ENCODE results near the gene TSPAN5.
"Not testable (repeated sequence)": the region's sequence is repeated elsewhere in the genome, so short reads cannot be mapped to it uniquely, and the experiment has no call there.

The TSPAN5 gene

DNA sequence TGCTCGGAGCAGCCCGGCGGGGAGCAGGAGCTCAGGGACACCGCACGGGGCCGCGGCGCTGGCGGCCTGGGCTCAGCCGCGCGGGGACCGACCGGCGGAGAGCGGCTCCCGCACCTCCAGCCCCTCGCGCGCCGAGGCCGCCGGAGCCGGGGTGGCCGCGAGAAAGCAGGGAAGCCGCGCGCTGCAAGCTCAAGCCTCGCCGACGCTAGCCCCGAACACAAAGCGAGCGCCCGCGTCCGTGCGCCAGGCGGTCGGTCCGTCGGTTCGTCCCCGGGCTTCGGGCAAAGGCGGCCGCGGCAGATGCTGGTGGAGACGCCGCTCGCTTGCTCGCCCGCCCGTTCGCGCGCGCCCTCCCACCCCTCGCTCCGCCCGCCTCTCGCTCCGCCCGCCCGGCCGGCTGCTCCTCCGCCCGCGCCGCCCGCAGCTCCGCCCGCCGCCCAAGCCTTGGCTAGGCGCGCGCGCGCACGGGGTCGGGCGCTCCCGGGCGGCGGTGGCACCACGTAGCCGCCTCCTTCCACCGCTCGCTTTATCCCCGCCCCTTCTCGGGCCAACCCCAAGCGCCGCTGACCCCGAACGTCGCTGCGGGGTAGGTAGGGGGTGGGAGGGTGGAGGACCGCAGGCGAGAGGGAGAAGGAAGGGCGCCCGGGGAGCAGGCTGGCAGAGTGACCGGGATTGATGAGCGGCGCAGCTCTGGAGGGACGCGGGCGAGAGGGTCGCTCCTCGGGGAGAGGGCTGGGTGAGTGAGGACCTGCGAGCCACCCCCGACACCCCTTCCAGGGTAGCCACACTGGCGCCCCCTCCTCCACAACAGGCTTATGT is at the start of gene TSPAN5:
Gene TSPAN5, minus strand, starts transcription at position 325 of the 819 bp plus-strand sequence.
- DNase-seq = peak; percentile 86

DNA sequence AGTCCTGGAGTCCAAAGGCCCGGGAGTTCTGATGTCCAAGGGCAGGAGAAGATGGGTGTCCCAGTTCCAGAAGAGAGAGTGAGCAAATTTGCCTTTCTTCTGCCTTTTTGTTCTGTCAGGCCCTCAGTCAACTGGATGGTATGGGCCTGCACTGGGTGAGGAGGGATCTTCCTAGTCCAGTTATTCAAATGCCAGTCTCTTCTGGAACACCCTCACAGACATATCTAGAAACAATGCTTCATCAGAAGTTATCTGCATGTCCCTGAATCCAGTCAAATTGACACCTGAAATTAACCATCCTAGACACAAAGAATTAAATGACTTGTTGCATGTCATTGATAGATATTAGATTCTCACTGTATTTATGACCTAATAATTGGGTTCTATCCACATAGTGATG is 48.5 kb upstream of the TSPAN5 start:
- no peak for DNase-seq

DNA sequence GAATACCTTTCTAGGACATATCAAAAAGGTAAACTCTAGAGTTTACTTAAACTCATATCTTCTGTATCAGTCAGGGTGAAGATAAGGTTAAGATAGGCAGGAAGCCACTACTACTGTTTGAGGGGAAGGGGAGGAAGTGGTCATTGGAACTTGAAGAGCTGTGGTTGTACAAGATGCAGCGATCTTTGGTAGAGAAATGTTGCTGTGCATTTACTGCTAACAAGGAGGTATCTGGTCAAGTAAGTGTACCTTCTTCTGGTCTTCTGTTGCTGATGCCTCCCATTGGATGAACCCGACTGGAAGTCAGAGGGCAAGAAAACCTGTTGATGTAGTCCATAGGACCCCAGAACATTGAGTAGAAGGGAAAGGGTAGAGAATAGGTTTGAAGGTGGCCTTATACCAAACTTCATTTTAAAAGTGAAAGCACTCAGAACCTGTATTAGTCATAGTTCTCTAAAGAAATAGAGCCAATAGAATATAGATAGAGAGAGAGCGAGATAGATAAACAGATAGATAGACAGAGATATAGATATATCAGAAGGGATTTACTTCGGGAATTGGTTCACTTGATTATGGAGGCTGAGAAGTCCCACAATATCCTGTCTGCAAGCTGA is 47.9 kb upstream of the TSPAN5 start:
- no peak for DNase-seq

DNA sequence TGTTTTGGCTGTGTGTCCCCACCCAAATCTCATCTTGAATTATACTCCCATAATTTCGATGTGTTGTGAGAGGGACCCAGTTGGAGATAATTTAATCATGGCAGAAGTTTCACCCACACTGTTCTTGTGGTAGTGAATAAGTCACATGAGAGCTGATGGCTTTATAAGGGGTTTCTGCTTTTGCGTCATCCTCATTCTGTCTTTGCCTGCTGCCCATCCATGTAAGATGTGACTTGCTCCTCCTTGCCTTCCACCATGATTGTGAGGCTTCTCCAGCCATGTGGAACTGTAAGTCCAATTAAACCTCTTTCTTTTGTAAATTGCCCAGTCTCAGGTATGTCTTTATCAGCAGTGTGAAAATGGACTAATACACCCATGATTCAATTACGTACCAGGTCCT is 47.2 kb upstream of the TSPAN5 start:
- DNase-seq = not testable (repeated sequence)

DNA sequence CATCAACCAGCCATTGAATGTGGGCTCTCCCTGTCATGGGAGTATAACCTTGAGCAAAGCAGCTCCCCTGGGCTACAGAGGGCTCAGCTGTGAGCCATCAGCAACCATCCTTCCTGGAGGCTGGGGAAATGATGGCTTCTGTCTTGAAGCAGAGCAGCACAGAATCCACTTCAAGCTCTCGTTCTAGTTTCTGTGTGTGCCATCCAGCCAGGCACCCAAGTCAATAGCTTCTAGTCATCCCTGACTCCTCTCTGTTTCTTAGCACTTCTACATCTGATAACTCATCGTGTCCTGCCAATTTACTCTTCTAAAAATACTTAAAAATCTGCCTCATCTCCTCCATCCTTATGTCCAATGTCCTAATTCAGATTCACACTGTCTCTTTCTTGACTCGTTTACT is 42.2 kb upstream of the TSPAN5 start:
- DNase-seq = no peak

DNA sequence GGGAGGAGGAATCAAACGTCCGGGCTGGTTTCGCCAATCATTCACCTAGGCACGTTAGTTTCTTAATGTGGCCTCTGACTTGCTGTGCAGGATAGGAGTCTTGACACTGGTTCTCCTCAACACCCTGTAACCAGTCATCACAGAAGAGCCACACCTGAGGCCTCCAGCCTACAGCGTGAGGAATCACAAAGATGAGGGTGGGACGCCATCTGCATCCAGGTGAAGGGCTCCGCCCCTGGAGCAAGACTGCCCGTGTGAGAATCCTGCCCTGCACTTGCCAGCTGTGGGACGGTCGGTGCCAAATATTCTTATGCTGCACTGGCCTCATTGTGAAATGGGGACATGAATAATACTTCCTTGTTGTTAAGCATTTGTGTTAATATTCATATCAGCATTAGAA is 35.7 kb upstream of the TSPAN5 start:
- DNase-seq = no peak

DNA sequence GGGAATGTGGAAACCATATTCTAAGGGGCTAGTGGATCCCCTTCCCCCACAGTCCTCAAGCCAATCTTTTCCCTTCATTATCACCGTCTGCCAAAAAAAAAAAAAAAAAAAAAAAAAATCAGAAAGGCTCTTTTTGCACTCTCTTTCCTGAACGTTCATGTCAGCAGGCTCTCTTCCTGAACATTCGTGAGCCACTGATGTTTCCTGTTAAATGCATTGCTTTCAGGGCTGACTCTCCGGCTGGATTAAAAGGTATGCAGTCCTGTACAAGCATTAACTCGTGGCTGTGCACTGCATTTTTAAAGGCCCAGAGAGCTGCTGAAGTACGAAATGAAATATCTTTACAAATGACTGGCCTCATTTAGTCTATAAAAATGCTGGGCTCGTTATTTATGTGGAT is 34.0 kb upstream of the TSPAN5 start:
- DNase-seq = no peak

DNA sequence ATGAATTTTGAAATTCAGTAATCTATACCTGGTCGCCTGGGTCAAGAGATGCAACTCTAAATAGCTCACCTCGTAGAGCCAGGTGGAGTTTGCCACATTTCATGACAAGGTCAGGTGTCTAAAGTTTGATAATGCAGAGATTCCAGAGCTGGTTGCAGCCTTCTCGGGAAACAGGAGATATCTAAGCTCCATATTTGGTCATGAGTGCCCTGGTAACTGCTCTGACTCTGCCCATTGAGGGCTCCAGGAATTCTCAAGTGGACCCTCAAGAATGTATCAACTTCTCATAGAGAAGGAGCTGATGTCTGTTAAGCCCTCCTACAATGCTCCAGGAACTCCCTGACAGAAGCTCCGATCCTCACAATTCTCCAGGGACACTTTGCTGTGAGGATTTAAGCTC is 33.2 kb upstream of the TSPAN5 start:
- DNase-seq = no peak

DNA sequence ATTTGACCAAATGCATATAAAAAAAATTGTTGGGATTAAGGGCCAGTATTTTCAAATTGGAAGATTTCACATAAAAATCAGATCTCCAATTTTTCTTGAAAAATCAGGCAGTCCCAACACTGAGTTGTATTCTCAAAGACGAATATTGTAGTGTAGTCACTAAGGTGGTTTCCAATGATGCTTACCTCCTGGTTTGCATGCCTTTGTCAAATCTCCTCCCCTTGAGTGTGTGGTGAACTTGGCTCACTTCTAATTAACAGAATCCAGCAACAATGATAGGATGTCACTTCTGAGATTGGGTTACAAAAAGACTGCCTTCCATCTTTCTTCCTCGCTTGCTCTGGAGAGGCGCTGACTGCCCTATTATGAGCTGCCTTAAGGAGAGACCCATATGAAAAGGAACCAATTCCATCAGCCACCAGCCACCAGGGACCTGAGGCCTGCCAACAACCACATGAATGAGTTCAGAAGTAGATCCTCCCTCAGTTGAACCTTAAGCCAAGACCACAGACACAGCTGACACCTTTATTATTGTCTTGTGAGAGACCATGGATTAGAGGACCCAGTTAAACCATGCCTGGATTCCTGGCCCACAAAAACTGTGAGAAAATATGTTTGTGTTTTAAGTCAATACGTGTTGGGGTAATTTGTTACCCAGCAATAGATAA is 31.2 kb upstream of the TSPAN5 start:
- no peak for DNase-seq

DNA sequence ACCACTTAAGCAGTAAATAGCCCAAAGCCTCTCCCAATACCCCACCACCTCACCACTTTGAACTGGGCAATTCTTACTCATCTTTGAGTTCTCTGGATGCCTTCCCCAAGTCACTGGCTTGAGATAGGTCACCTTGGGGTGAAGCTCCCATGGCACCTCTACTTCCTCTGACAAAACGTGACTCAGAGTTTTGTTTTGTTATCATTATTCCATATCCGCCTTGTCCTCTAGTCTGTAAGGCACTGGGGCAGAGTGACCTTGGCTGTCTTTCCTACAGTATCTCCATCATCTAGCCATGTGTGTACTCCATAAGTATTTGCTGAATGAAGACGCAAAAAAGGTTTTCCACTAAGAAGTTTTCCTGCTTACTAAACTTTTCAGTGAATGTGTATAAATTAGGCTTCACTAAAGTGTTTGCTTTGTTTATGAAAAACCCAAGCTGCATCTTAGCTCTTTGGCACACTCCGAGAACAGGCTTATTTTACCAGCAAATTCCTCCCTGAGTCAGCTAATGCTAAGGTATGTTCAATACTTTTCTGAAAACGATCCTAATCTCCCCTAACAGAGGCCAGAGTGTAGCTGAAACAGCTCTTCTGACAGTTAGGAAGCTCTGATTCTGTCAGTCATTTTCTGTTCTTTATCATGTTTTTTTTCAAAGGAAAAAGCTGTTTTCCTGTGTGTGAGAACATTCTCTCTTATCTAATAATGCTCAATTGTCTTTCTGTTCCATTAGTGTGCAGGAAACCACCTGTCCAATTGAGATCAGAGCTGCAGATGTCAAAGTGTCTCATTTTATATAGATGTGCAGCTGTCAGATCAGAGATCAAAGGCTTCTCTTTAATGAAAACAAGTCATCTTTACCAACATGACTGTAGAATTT is 30.2 kb upstream of the TSPAN5 start:
- DNase-seq = no peak

DNA sequence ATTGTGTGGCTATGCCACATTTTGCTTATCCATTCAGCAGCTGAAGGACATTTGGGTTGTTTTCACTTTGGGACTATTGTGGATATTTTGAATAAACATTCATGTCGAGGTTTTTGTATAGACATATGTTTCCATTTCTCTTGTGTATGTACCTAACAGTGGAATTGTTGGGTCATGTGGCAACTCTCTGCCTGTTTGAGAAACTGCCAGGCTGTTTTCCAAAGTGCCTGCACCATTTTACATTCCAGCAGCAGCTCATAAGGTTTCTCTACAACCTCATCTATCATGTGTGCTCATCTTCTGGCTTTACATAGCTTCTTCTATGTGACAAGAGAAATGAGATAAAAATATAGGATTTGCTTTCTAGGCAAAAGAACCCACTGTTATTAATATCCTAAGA is 29.5 kb upstream of the TSPAN5 start:
- no peak for DNase-seq

DNA sequence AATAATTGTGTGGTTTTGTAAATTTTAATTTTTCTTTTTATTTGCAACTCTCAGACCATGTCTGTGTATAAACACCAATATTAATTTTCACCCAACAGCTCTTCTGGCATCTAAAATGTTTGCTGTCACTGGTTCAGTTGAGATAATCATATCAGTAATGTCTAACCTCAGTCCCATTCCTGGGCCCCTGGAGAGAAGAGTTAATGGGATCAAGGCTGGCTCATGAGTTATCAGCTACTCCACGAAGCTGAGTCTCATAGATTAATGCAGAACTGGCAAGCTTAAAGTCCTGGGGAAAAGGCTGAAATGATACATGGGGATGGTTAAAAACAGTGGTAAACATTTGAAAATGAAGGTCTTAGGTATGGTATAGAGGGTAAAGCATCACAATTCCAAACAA is 28.4 kb upstream of the TSPAN5 start:
- no peak for DNase-seq

DNA sequence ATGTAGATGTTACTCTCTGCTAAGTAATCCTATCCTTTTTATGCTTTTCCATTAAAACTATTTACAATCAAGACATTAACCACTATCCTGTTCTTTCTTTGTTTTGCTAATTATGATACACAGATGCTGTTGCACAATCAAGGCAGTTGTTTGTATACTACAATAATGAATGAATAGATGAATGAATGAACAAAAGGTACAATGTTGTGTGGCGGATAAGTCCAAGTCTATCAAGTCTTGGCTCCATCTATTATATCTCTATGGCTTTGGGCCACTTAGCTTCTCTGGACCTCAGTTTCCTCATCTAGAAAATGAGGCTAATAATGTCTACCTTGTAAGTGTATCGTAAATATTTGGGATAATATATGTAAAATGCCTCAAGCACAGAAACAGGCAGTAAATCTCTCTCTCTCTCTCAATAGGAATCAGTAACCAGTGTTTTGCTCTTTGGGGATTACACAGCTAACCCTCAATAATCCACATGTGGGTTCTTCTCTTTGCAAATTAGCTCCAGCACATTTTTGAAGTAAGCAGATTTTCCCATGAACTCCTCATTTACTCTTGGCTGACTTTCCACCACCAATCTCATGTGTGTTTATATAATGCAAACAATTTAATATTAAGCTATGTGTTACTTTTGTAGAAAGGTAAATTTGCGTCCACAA is 27.8 kb upstream of the TSPAN5 start:
- DNase-seq = no peak

DNA sequence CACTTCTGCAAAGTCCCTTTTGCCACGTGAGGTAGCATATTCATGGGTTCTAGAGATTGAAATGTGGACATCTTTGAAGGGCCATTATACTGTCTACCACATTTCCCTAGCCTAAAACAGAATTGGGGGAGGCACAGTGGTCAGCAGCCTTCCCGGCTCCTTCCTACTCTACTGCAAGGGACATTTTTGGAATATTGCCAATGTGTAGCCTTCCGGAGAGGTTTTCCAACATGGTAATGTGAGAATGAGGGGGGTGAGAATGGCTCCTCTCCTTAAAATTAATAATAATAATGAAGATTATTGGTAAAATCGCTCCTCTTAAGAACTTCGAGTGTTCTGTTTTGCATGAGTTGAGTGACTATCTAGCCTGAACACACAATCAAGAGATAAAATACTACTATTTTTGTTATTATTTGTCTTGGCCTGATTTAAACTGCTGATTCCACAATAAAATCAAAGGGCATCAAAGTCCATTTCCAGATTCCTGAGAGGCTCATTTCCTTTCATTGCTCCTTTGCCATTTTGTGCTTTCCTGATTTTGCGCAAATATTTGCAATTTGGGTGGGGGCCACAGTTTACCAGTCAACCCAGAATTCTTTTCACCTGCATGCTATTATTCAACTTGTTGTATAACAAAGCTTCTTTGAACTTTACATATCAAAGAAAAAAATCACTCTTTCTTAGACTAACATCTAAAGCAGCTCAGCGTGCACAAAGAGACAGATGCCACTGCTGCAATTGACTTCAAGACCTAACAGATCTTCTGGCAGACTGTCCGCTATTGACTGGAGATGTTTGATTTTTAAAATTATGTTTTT is 27.0 kb upstream of the TSPAN5 start:
- no peak for DNase-seq

DNA sequence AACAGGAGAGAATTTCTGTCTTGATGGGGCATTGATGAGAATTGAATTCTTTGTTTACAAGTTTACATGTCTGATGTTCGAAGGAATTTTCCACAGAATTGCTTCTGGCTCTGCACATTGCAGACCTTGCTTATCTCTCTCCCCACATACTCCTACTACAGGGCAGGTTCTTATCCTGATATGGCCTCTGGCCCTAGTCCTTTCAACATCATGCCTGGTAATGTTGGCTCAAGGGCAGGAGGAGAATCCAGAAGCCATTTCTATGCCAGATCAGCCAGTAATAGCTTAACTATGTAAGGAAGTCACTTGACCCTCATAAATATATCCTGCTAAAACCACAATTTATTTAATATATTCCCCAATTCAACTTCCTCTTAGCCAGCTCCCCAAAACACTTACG is 24.3 kb upstream of the TSPAN5 start:
- no peak for DNase-seq

DNA sequence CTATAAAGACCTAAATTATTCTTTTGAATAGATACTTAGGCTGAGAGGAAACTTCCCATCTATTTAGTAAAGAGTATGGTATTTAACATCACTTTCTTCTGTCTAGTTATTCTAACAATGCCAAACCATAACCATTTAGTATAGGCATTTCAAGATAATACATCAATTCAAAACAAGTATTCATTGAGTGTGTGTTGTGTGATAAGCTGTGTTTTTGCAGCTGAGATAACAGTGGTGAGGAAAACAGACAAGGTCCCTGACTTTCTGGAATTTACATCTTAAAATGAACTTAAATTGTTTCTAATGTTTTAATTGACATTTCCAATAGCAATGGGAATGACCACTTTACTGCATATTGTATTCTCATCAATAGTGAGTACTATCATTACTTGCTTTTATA is 22.4 kb upstream of the TSPAN5 start:
- DNase-seq = no peak

DNA sequence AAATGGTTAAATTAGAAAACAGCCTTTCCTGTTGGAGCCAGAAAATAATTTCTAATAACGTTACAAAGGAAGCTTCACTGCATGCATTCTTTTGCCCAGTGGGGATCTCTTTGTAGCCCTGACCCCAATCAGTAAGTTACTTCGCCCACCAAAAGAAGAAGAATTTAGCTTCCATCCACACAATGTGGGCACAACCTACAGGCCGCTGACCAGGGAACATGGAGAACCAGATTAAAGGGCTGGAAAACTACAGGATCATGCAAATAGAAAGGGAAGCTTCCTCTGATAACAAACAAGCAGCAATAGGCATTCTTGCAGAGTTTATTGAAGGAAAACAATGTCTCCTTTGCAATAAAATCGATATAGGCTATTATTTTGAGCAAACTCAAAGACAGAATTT is 21.3 kb upstream of the TSPAN5 start:
- DNase-seq = no peak

DNA sequence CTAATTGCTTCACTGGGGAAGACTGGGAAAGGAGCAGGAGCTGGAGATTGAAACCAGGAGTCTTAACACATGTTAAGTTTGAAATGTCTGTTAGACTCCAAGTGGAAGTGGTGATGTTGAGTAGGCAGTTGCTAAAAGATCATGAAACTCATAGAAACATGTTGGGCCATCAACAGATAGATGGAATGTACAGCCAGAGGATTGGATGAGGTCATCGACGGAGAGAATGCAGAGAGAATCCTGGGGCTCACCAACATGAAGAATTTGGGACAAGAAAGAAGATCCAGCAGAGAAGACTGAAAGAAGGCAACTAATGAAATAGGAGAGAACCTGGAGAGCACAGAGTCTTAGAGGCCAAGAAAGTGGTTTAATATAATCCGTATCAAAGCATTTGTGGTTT is 19.4 kb upstream of the TSPAN5 start:
- no peak for DNase-seq

DNA sequence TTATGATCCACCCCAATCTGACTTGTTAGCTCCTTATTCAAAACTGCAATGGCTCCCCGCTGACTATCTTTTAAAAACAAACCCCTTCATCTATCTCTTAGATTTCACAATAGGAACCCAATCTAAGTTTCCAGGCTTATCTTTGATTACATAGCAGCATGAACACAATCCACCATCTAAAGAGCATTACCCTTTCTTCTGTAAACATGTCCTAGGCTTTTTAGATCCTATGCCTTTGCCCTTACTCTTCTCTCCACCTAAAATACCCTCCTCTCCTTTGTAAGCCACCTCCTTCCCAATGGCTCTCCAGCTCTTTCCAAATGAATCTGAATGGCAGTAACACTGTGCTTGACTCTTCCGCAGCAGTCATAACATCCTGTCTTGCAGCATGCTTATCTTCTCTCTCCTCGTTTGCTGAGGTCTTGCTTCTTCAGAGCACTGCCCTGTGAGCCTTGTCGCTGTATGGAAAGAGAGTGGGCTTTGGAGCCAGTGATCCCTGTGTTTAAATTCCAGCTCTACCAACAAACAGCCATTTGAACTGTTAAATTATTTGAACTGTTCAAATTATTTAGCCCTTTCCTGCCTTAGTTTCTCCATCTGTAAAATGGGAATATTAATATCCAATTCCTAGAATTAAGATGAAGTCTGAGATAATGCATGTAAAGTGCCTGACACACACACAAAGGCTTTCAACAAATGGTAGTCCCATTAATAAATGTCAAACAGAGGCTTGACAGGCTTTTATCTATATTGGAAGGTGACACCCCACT is 16.2 kb upstream of the TSPAN5 start:
- DNase-seq = no peak

DNA sequence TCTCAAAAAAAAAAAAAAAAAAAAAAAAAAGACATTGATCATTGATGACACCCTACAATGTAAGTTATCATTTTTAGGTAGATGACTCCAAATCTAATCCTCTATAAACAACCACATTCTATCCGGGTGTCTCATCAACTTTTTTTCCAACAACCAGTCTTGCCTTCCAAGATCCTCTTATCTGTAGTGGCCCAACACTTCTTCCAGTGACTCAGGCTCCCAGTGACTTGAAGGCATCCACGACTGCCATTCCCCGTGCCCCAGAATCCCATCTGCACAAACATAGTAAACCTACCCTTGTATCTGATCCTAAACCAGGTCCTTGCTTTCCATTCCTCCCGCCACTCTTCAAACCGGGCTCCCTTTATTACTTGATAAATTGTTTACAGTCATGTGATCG is 15.6 kb upstream of the TSPAN5 start:
- DNase-seq = no peak

DNA sequence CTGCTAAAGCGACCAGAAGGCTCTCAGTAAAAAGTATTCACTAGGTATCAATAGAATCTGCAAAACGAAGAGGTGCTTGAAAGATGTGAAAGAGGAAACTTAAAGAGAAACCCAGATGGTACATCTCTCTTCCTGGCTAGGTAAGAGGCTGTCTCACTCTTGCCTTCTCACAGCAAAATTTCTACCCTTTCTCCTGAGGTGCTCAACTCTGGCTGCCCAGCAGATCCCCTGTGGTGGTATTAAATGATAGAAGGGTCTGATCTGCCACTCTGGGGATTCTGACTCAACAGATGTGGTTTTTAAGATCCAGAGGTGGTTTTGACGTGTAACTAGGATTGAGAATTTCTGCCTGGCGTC is 14.9 kb upstream of the TSPAN5 start:
- DNase-seq = no peak

All from midbrain (tissue), 1 donor.